WI38 (cell line): Measurements from ENCODE around the gene AKR1B15.
A peak's percentile ranks its signal among the peaks of the same experiment; 100 is the strongest.

ENCODE experiments used
- H3K4me3 ChIP-seq: 2 replicates; pipeline ENCODE4 v1.5.1; 2011; ENCODE audit warnings: low read depth, mild to moderate bottlenecking, control low read depth, low read length
- CTCF ChIP-seq: IDR thresholded peaks from 2 replicates; pipeline ENCODE4 v1.5.1; 2012; ENCODE audit warnings: low read depth, mild to moderate bottlenecking, control low read depth, low read length

AKR1B15 gene

GRCh38 chr7:134542195-134542771 is 6.6 kb upstream of the AKR1B15 start:
- H3K4me3 ChIP-seq, result no peak overlapping the region
- no peak for TF ChIP-seq CTCF

- H3K4me3 ChIP-seq, result no peak overlapping the region
- no peak for TF ChIP-seq CTCF
These were observed 3.5 kb upstream of the AKR1B15 start for GRCh38 chr7:134545380-134545779.

- TF ChIP-seq CTCF, result no peak
- no peak overlapping the region for H3K4me3 ChIP-seq
These were observed 3.0 kb upstream of the AKR1B15 start for GRCh38 chr7:134545918-134546317.

- no peak overlapping the region for H3K4me3 ChIP-seq
- no peak for TF ChIP-seq CTCF
These were observed 2.0 kb upstream of the AKR1B15 start for GRCh38 chr7:134546955-134547354.

- TF ChIP-seq CTCF, result peak; percentile 93
- peak overlapping the region; percentile 51 for H3K4me3 ChIP-seq
These were observed 1.4 kb upstream of the AKR1B15 start for GRCh38 chr7:134547397-134548054.

GRCh38 chr7:134549366-134549765 is 456 bp downstream of the AKR1B15 start:
- TF ChIP-seq CTCF, result no peak
- H3K4me3 ChIP-seq, result no peak overlapping the region

- peak; percentile 24; the same call in 1 of the 2 replicates for TF ChIP-seq CTCF
- no peak overlapping the region for H3K4me3 ChIP-seq
These were observed 3.2 kb downstream of the AKR1B15 start for GRCh38 chr7:134552105-134552504.
